Right ventricle myocardium inferior (tissue), 1 donor: Measurements from ENCODE around the gene PLSCR1. TPM values are rescaled to one million over a fixed set of nuclear protein-coding genes. Genes with fewer than 3 reads are reported as not detected.
"Not testable (repeated sequence)": the region's sequence is repeated elsewhere in the genome, so short reads cannot be mapped to it uniquely, and the experiment has no call there.

Experiments
- ATAC-seq: fragments of 200-7000 bp; cut with Tn5 transposase; one replicate; pipeline ENCODE4 v1.9.1; 2020; ENCODE audit warnings: mild to moderate bottlenecking, moderate library complexity
- DNase-seq: peaks from one replicate; pipeline ENCODE4 v3.0.0; 2021; ENCODE audit errors: missing footprints
- intact Hi-C: fragments of 100-400 bp; cut with DNase I; formaldehyde crosslinking; loops from one replicate; pipeline ENCODE4 v1.11.0; 2022
- total RNA-seq: library from RNA; stranded (reverse); fragmentation: NEBNext Ultra II Directional; extraction: Animal tissue kit (Norgen Biotek cat#: 25700); gene quantifications from one replicate; pipeline ENCODE4 v1.2.1, GENCODE V29; 2021
- donor health status: DM: no; HTN: yes; CAD: no; lungs with severe emphysema.

Gene PLSCR1
- total RNA-seq, 1 donor from 2014 or later: 29.9 TPM

- intact Hi-C loops: no loop called here
- no peak for ATAC-seq
- no peak for DNase-seq
These were observed 20.9 kb downstream of the PLSCR1 start for GRCh38 chr3:146523531-146523930.

DNA sequence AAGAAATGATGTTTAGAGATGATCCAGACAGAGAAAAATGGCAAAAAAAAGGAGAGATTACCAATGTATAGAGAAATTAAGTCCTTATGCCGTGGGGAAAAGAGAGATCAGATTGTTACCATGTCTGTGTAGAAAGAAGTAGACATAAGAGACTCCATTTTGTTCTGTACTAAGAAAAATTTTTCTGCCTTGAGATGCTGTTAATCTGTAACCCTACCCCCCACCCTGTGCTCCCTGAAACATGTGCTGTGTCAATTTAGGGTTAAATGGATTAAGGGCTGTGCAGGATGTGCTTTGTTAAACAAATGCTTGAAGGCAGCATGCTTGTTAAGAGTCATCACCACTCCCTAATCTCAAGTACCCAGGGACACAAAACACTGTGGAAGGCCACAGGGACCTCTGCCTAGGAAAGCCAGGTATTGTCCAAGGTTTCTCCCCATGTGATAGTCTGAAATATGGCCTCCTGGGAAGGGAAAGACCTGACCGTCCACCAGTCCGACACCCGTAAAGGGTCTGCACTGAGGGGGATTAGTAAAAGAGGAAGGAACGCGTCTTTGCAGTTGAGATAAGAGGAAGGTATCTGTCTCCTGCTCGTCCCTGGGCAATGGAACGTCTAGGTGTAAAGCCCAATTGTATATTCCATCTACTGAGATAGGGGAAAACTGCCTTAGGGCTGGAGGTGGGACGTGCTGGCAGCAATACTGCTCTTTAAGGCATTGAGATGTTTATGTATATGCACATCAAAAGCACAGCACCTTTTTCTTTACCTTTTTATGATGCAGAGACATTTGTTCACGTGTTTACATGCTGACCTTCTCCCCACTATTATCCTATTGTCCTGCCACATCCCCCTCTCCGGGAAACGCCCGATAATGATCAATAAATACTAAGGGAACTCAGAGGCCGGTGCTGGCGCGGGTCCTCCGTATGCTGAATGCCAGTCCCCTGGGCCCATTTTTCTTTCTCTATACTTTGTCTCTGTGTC is 21.9 kb downstream of the PLSCR1 start:
- DNase-seq, ATAC-seq, intact Hi-C loops: not testable (repeated sequence)

DNA sequence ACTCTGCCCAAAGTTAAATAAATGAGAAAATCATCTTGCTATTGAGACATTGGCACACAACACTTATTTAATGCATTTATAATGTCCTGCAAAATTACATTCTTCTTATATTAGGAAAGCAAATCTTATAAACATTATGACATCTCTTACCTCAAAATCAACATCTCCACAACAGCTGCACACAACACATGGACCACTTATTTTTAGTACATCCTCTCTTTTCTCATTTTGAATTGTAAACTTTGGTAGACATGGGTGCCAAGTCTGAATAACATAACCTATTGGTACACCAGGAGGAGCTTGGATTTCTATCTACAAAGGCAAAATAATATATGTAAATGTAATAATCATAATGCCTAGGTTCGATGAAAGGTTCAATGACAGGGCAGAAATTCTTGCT is 23.0 kb downstream of the PLSCR1 start:
- ATAC-seq: no peak
- intact Hi-C loops: no loop called here
- no peak for DNase-seq

DNA sequence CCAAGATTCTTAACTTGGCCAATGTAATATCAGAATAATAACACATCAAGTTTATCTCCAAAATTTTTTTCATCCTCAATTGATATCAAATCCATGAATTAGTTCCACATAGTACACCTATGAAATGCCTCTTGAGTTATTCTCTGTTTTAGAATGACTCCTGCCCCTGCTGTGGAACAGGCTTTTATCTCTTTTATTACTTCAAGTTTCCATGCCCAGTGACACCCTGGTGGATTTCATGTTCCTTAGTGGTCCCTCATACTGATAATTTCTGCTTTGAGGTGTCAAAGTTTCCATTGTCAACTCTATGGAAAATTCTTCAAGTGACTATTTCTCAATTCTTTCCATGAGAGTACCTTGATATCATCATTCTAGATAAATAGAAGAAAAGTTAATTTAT is 24.6 kb downstream of the PLSCR1 start:
- intact Hi-C loops: no loop called here
- ATAC-seq: no peak
- no peak for DNase-seq

GRCh38 chr3:146517684-146518435 is 26.5 kb downstream of the PLSCR1 start:
- intact Hi-C loops: no loop called here
- ATAC-seq (peak; percentile 80), DNase-seq (no peak)

- no peak for ATAC-seq
- DNase-seq: no peak
- intact Hi-C loops: no loop called here
These were observed 30.9 kb downstream of the PLSCR1 start for GRCh38 chr3:146513386-146514051.

- DNase-seq: no peak
- intact Hi-C loops: no loop called here
- ATAC-seq: no peak
These were observed 32.8 kb downstream of the PLSCR1 start for GRCh38 chr3:146511402-146512134.

DNA sequence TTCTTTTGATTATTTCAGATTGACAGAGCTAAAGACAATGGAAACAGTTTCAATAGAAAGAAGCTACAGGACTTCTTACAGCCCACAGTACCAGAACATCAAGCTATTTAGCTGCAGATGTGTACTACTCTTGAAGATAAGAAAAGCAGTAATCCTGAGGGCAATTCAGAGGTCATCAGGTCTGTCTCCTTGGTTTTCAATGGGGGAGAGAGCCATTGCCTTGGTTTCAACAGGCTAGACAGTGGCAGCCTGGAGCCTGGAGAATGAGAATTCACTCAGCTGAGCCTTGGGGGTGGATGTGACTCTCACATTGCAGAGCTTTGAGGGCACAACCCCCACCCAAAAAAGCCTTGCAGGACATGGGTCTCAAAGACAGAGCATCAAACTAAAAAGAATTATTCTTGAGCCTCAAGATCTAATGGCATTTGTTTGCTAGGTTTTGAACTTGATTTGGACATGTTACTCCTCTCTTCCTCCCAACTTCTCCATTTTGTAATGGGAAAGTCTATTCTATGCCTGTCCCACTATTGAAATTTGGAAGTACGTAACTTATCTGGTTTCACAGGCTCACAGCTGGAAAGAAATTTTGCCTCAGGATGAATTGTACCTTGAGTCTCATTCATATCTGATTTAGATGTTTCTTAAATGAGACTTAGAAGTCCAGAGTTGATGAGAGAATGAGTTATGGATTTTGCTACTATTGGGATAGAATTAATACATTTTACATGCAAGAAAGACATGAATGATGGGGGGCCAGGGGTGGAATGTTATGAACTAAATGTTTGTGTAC is 36.9 kb downstream of the PLSCR1 start:
- intact Hi-C loops: loop anchor here (5.0 kb wide), 1 partner anchor 35 kb away; the partner anchor contains the start of gene PLSCR1
- DNase-seq: no peak
- ATAC-seq: no peak

GRCh38 chr3:146505516-146505915 is 38.9 kb downstream of the PLSCR1 start:
- intact Hi-C loops: loop anchor here (5.0 kb wide), 1 partner anchor 37 kb away; the partner anchor contains the start of gene PLSCR1
- DNase-seq (no peak), ATAC-seq (no peak)

DNA sequence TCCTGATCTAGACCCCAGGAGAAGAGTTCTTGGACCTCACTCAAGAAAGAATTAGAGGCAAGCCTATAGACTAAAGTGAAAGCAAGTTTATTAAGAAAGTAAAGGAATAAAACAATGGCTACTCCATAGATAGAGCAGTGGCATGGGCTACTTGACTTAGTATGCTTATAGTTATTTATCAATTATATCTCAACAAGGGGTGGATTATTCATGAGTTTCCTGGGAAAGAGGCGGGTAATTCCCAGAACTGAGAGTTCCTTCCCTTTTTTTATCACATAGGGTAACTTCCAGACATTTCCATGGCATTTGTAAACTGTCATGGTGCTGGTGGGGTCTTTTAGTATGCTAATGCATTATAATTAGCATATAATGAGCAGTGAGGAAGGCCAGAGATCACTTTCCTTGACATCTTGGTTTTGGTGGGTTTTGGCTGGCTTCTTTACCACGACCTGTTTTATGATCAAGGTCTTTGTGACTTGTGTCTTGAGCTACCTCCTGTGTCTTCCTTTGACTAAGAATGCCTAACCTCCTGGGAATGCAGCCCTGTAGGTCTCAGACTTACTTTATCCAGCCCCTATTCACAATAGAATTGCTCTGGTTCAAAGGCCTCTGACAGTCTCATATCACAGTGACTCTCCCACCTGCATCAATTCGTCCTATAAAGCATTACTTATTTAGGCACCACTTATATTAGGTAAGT is 39.8 kb downstream of the PLSCR1 start:
- ATAC-seq (no peak), DNase-seq (no peak)
- intact Hi-C loops: loop anchor here (5.0 kb wide), 1 partner anchor 38 kb away; the partner anchor contains the start of gene PLSCR1

DNA sequence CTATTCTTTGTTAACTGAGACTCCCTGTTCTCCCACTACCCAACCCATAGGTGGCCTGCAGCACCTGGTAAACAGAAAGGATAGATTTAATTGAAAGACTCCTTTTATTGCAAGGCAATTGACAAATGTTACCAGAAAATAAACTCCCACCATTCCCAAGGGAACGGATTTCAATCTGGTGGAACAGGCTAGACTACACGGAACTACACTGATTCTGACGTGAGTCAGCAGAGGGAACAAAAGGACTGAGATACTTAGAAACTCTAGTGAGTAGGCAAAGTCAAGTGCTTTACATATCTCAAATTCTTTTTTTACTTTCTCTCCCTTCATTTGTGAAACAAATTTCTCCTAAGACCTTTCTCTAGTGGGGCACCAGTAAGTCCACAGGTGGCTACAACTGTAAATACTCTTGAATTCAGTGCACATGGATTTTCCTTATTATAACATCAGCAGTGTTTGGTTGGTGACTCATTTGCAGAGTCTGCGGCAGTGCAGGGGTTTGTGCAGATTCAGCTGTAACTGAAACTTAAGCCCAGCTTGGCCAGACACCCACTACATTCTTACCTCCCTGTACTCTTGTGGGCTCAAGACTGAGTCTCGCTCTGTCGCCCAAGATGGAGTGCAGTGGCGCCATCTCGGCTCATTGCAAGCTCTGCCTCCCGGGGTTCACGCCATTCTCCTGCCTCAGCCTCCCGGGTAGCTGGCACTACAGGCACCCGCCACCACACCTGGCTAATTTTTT is 40.8 kb downstream of the PLSCR1 start:
- intact Hi-C loops: no loop called here

GRCh38 chr3:146502887-146503460 is 41.4 kb downstream of the PLSCR1 start:
- intact Hi-C loops: no loop called here
- no peak for ATAC-seq
- no peak for DNase-seq

More for the DNA sequence above, 40.8 kb downstream of the PLSCR1 start:
- DNase-seq (no peak), ATAC-seq (no peak)

GRCh38 chr3:146501752-146502151 is 42.7 kb downstream of the PLSCR1 start:
- intact Hi-C loops: no loop called here
- DNase-seq (no peak), ATAC-seq (no peak)

- intact Hi-C loops: no loop called here
- DNase-seq (no peak), ATAC-seq (no peak)
These were observed 44.7 kb downstream of the PLSCR1 start for GRCh38 chr3:146499701-146500100.

GRCh38 chr3:146498002-146498736 is 46.2 kb downstream of the PLSCR1 start:
- intact Hi-C loops: no loop called here
- DNase-seq (no peak), ATAC-seq (no peak)
